ENCODE results near the gene PDE7B. TPM values are rescaled to one million over a fixed set of nuclear protein-coding genes. Genes with fewer than 3 reads are reported as not detected.

The PDE7B gene
- total and polyA plus RNA-seq, 2 of the 8 experiments (the other 6 are each of a cell fraction or from before 2014, with no cell fraction given), result not detected

DNA sequence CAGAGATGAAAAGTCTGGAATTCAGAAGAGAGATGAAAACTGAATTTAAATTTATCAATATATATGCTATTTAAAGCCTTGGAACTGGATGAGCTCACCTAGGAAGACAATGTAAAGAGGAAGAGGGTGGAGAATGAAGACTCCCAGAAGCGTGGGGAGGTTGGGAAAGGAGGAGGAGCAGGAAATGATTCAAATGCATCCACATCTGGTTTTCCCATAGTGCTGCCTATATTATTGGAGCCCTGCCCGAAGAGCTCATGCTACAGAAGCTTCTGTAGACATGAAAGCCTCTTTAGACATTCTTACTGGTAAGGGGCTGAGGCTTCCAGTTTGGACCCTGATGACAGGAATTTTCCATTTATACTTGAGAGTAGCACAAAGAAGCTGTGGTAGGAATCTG, 19.2 kb downstream of the PDE7B start:
- no peaks in the 10 kb centered on the region for H3K23me2 ChIP-seq (ENCODE audit: low read depth, low read length)
- no peak overlapping the region for H2BK120ac ChIP-seq (replicated peaks; ENCODE audit: low read depth, low read length)
- FAIRE-seq, result no peak
- H4K91ac ChIP-seq (replicated peaks; ENCODE audit: insufficient read length, low read length), result no peak overlapping the region
- no peak overlapping the region for H3K27ac ChIP-seq (ENCODE audit: low read depth, low read length)
- H4K20me1 ChIP-seq (replicated peaks in 1 of 2; ENCODE audit: control insufficient read depth in 1 of 2, insufficient read depth in 2 of 2, low read length in 2 of 2), result no peaks in the 10 kb centered on the region
- no peak overlapping the region for H2AK5ac ChIP-seq (ENCODE audit: low read depth, low read length)
- H3K4me3 ChIP-seq (ENCODE audit: extremely low read depth in 1 of 4, insufficient read depth in 2 of 4, low read depth in 3 of 4, low read length in 4 of 4), result no peak overlapping the region
- H2BK5ac ChIP-seq (ENCODE audit: low read depth, low read length), result no peak overlapping the region
- no peak overlapping the region for H2BK15ac ChIP-seq (ENCODE audit: low read length)
- H2BK12ac ChIP-seq (ENCODE audit: low read depth, low read length), result no peak overlapping the region
- WGBS, 2 experiments (ENCODE audit: extremely low coverage in 1 of 2, insufficient coverage in 1 of 2, insufficient read length in 1 of 2, insufficient replicate concordance in 2 of 2, low coverage in 1 of 2, low lambda C conversion rate in 2 of 2, missing lambda C conversion rate in 1 of 2), result 75% methylated on average over 2 of the region's 2 CpGs; no CpG with 5 or more reads in 1 of the 2 experiments
- H3K56ac ChIP-seq (replicated peaks; ENCODE audit: insufficient read length, low read depth, low read length), result no peak overlapping the region
- no peak overlapping the region for H3K23ac ChIP-seq (ENCODE audit: insufficient read length)
- no peaks in the 10 kb centered on the region for H3K27me3 ChIP-seq (replicated peaks in 1 of 4; ENCODE audit: control insufficient read depth in 3 of 4, extremely low read depth in 1 of 4, insufficient read depth in 3 of 4, low read length in 3 of 4)
- no peaks in the 10 kb centered on the region for H3K36me3 ChIP-seq (ENCODE audit: control insufficient read depth in 2 of 4, insufficient read depth in 4 of 4, low read length in 3 of 4)
- no peaks in the 10 kb centered on the region for H3K4me1 ChIP-seq (replicated peaks in 1 of 4; ENCODE audit: control insufficient read depth in 3 of 4, insufficient read depth in 4 of 4, low read length in 3 of 4)
- H3K4me2 ChIP-seq (ENCODE audit: insufficient read depth in 1 of 2, low read depth in 2 of 2, low read length in 2 of 2), result no peak overlapping the region
- H3K79me1 ChIP-seq (ENCODE audit: low read depth, low read length), result no peaks in the 10 kb centered on the region
- no peak for DNase-seq (ENCODE audit: low read depth in 1 of 2, low spot score in 2 of 2)
- no peak overlapping the region for H2AFZ ChIP-seq (ENCODE audit: low read length)
- H4K5ac ChIP-seq (ENCODE audit: insufficient read length, low read depth, low read length), result no peak overlapping the region
- H3K9me3 ChIP-seq (ENCODE audit: insufficient read depth in 2 of 2, low read depth in 1 of 2, low read length in 1 of 2), result no peaks in the 10 kb centered on the region
- no peak overlapping the region for H2BK20ac ChIP-seq (ENCODE audit: low read length)
- H3K4ac ChIP-seq (replicated peaks; ENCODE audit: insufficient read length, low read depth, low read length), result no peak overlapping the region
- H4K8ac ChIP-seq (ENCODE audit: extremely low read depth, insufficient read depth, low read length), result no peak overlapping the region
- H3K18ac ChIP-seq (ENCODE audit: extremely low read depth, low read length), result no peak overlapping the region
- no peak overlapping the region for H3K9ac ChIP-seq (replicated peaks in 1 of 4; ENCODE audit: extremely low read depth in 1 of 4, low read depth in 3 of 4, low read length in 3 of 4)
- H3K14ac ChIP-seq (ENCODE audit: insufficient read length), result no peak overlapping the region
- H3K79me2 ChIP-seq (ENCODE audit: control insufficient read depth in 1 of 2, insufficient read depth in 2 of 2, low read length in 2 of 2), result no peaks in the 10 kb centered on the region
- ChIA-PET CTCF (ENCODE audit: partially characterized antibody) (interaction anchor here (1.1 to 2.7 kb wide), 3 partner anchors 13 to 39 kb away, joined by 4 to 7 read pairs (median 6); no protein-coding TSS in a partner anchor), POLR2A (ENCODE audit: partially characterized antibody) (no interaction called here)
- TF ChIP-seq TCF12 (IDR thresholded peaks at IDR 0.05; ENCODE audit: low read depth, low read length), result no peak
- no peak for TF ChIP-seq YY1 (IDR thresholded peaks at IDR 0.05; ENCODE audit: low read depth, low read length)
- no peak for TF ChIP-seq RXRA (IDR thresholded peaks at IDR 0.05; ENCODE audit: insufficient read depth, low read depth, low read length)
- TF ChIP-seq PHF8 (conservative IDR thresholded peaks at IDR 0.05; ENCODE audit: low read depth, low read length), result no peak
- no peak for TF ChIP-seq KDM1A (IDR thresholded peaks at IDR 0.05; ENCODE audit: borderline replicate concordance, low read length)
- no peak for TF ChIP-seq CREB1 (IDR thresholded peaks at IDR 0.05)
- no peak for TF ChIP-seq CEBPB (IDR thresholded peaks at IDR 0.05; ENCODE audit: low read depth, low read length)
- no peak for TF ChIP-seq RNF2 (IDR thresholded peaks at IDR 0.05; ENCODE audit: borderline replicate concordance, low read depth, low read length, missing control alignments, poor library complexity, severe bottlenecking)
- no peak for TF ChIP-seq ASH2L (IDR thresholded peaks at IDR 0.05; ENCODE audit: low read length)
- no peak for TF ChIP-seq CHD1 (IDR thresholded peaks at IDR 0.05; ENCODE audit: low read depth, low read length)
- TF ChIP-seq CHD2 (IDR thresholded peaks at IDR 0.05; ENCODE audit: low read length), result no peak
- no peak for TF ChIP-seq ZNF274 (IDR thresholded peaks at IDR 0.05; ENCODE audit: borderline replicate concordance, extremely low read depth, low read length)
- TF ChIP-seq, protein P1, sequence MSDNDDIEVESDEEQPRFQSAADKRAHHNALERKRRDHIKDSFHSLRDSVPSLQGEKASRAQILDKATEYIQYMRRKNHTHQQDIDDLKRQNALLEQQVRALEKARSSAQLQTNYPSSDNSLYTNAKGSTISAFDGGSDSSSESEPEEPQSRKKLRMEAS (IDR thresholded peaks at IDR 0.05), result no peak
- TF ChIP-seq HDAC2 (IDR thresholded peaks at IDR 0.05; ENCODE audit: borderline replicate concordance in 1 of 2, low read depth in 2 of 2, low read length in 2 of 2), result no peak
- TF ChIP-seq GABPA (IDR thresholded peaks at IDR 0.05; ENCODE audit: borderline replicate concordance, insufficient read depth, low read length), result no peak

Measured in H1 (cell line).